Measurements from ENCODE around the gene FKBP1A. TPM values are rescaled to one million over a fixed set of nuclear protein-coding genes. Genes with fewer than 3 reads are reported as not detected.

FKBP1A gene
- total RNA-seq, 1 experiment from 2014 or later, result 196 TPM

- Histone ChIP-seq H3K56ac (ENCODE audit: insufficient read length, low read depth, low read length) (no peak overlapping the region), H3T11ph (ENCODE audit: low read length) (no peak overlapping the region), H4K91ac (ENCODE audit: insufficient read length, low read depth, low read length) (no peak overlapping the region), H3K23me2 (ENCODE audit: insufficient read length, low read depth, low read length, poor library complexity, severe bottlenecking) (no peaks in the 10 kb centered on the region), H2AFZ (ENCODE audit: low read length) (no peak overlapping the region), H3K27me3 (ENCODE audit: insufficient read depth, low read length) (no peaks in the 10 kb centered on the region), H4K20me1 (ENCODE audit: control insufficient read depth, insufficient read depth, insufficient read length) (no peaks in the 10 kb centered on the region), H2BK20ac (ENCODE audit: low read depth, low read length, poor library complexity, severe bottlenecking) (no peak overlapping the region), H3K18ac (ENCODE audit: insufficient read length, low read depth, low read length) (no peak overlapping the region), H3K4me1 (ENCODE audit: insufficient read depth, low read length) (peaks cover 2% of the 10 kb centered on the region; the same call in 1 of the 2 replicates), H3K14ac (ENCODE audit: insufficient read depth, low read length) (no peak overlapping the region), H3K4ac (ENCODE audit: low read depth, low read length) (no peak overlapping the region), H3K23ac (ENCODE audit: insufficient read length, low read depth, low read length) (no peak overlapping the region), H3K4me2 (ENCODE audit: insufficient read depth, insufficient read length, low read length) (no peak overlapping the region), H3K9ac (ENCODE audit: extremely low read depth, insufficient read length, low read length) (no peak overlapping the region), H3K9me3 (ENCODE audit: control insufficient read depth, low read depth, low read length) (no peaks in the 10 kb centered on the region), H2BK15ac (ENCODE audit: low read depth, low read length) (no peak overlapping the region), H4K8ac (replicated peaks; ENCODE audit: insufficient read length, low read depth, low read length) (no peak overlapping the region), H3K79me1 (ENCODE audit: insufficient read depth, low read depth, low read length, poor library complexity, severe bottlenecking) (peaks cover 37% of the 10 kb centered on the region), H3K79me2 (ENCODE audit: insufficient read depth, low read length) (peaks cover 52% of the 10 kb centered on the region; the same call in 1 of the 2 replicates), H2BK5ac (ENCODE audit: insufficient read length, low read length) (no peak overlapping the region), H4K5ac (ENCODE audit: insufficient read length, low read depth, low read length) (no peak overlapping the region), H2BK12ac (ENCODE audit: insufficient read length, low read depth, low read length) (no peak overlapping the region), H2BK120ac (ENCODE audit: low read depth, low read length, poor library complexity, severe bottlenecking) (no peak overlapping the region), H2AK5ac (ENCODE audit: insufficient read length, low read length) (no peak overlapping the region), H3K27ac (ENCODE audit: insufficient read length, low read depth, low read length) (no peak overlapping the region)
- DNase-seq, result no peak
- Mint-ChIP-seq H3K27ac (no peak overlapping the region), H3K4me1 (peaks cover 16 to 20% of the 10 kb centered on the region in 2 experiments), H3K36me3 (ENCODE audit: insufficient read depth in 1 of 3, low read depth in 3 of 3) (peaks cover 0 to 3% (median 0%) of the 10 kb centered on the region in 3 experiments; a peak in 2 of 7 replicates), H3K4me3 (no peak overlapping the region), H3K27me3 (ENCODE audit: low read depth) (no peaks in the 10 kb centered on the region), H3K9me3 (no peaks in the 10 kb centered on the region)
- TF ChIP-seq, protein P1, sequence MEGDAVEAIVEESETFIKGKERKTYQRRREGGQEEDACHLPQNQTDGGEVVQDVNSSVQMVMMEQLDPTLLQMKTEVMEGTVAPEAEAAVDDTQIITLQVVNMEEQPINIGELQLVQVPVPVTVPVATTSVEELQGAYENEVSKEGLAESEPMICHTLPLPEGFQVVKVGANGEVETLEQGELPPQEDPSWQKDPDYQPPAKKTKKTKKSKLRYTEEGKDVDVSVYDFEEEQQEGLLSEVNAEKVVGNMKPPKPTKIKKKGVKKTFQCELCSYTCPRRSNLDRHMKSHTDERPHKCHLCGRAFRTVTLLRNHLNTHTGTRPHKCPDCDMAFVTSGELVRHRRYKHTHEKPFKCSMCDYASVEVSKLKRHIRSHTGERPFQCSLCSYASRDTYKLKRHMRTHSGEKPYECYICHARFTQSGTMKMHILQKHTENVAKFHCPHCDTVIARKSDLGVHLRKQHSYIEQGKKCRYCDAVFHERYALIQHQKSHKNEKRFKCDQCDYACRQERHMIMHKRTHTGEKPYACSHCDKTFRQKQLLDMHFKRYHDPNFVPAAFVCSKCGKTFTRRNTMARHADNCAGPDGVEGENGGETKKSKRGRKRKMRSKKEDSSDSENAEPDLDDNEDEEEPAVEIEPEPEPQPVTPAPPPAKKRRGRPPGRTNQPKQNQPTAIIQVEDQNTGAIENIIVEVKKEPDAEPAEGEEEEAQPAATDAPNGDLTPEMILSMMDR (conservative IDR thresholded peaks at IDR 0.05), result no peak
- no CpG with 5 or more reads among the region's 4 CpGs for WGBS (ENCODE audit: extremely low coverage, insufficient read length, low lambda C conversion rate)
These were observed 10.2 kb downstream of the FKBP1A start for GRCh38 chr20:1382670-1383069.

All from H9 (cell line).